Measurements from ENCODE around the gene TMC2.
A peak's percentile ranks its signal among the peaks of the same experiment; 100 is the strongest.

The TMC2 gene

GRCh38 chr20:2626853-2627541 lies 90.6 kb downstream of the TMC2 start:
- Histone ChIP-seq H3K27me3 (replicated peaks) (no peaks in the 10 kb centered on the region), H3K36me3 (replicated peaks) (no peaks in the 10 kb centered on the region), H3K27ac (no peak overlapping the region), H3K4me3 (ENCODE audit: low read depth, low read length) (no peak overlapping the region)
- in situ Hi-C loops (cut with HindIII; ENCODE audit: low pct_ligation_motif_present, low sequenced_read_pairs), result no loop called here
- DNase-seq, result peak; percentile 83
- TF ChIP-seq CTCF (IDR thresholded peaks at IDR 0.05; ENCODE audit: low read depth, low read length, missing control alignments), result no peak

- no peaks in the 10 kb centered on the region for H3K36me3 ChIP-seq (replicated peaks)
- DNase-seq, result no peak
- no peak overlapping the region for H3K27ac ChIP-seq
- no peak overlapping the region for H3K4me3 ChIP-seq (ENCODE audit: low read depth, low read length)
- no peak for TF ChIP-seq CTCF (IDR thresholded peaks at IDR 0.05; ENCODE audit: low read depth, low read length, missing control alignments)
- in situ Hi-C loops (cut with HindIII; ENCODE audit: low pct_ligation_motif_present, low sequenced_read_pairs), result no loop called here
- no peaks in the 10 kb centered on the region for H3K27me3 ChIP-seq (replicated peaks)
These were observed 94.9 kb downstream of the TMC2 start for GRCh38 chr20:2631228-2631627.

GRCh38 chr20:2633381-2633780 lies 97.0 kb downstream of the TMC2 start:
- no peak for DNase-seq
- Histone ChIP-seq H3K27me3 (replicated peaks) (no peaks in the 10 kb centered on the region), H3K36me3 (replicated peaks) (no peaks in the 10 kb centered on the region), H3K27ac (no peak overlapping the region), H3K4me3 (ENCODE audit: low read depth, low read length) (no peak overlapping the region)
- in situ Hi-C loops (cut with HindIII; ENCODE audit: low pct_ligation_motif_present, low sequenced_read_pairs), result no loop called here
- TF ChIP-seq CTCF (IDR thresholded peaks at IDR 0.05; ENCODE audit: low read depth, low read length, missing control alignments), result no peak

- no peak overlapping the region for H3K27ac ChIP-seq
- no peaks in the 10 kb centered on the region for H3K36me3 ChIP-seq (replicated peaks)
- in situ Hi-C loops (cut with HindIII; ENCODE audit: low pct_ligation_motif_present, low sequenced_read_pairs), result no loop called here
- H3K27me3 ChIP-seq (replicated peaks), result no peaks in the 10 kb centered on the region
- no peak for TF ChIP-seq CTCF (IDR thresholded peaks at IDR 0.05; ENCODE audit: low read depth, low read length, missing control alignments)
- no peak overlapping the region for H3K4me3 ChIP-seq (ENCODE audit: low read depth, low read length)
- no peak for DNase-seq
These were observed 100.9 kb downstream of the TMC2 start for GRCh38 chr20:2637246-2637645.

GRCh38 chr20:2640260-2640659 lies 103.9 kb downstream of the TMC2 start:
- TF ChIP-seq CTCF (IDR thresholded peaks at IDR 0.05; ENCODE audit: low read depth, low read length, missing control alignments), result no peak
- no peak for DNase-seq
- H3K27me3 ChIP-seq (replicated peaks), result no peaks in the 10 kb centered on the region
- no peak overlapping the region for H3K4me3 ChIP-seq (ENCODE audit: low read depth, low read length)
- peaks cover 2% of the 10 kb centered on the region for H3K36me3 ChIP-seq (replicated peaks)
- H3K27ac ChIP-seq, result no peak overlapping the region
- in situ Hi-C loops (cut with HindIII; ENCODE audit: low pct_ligation_motif_present, low sequenced_read_pairs), result no loop called here

GRCh38 chr20:2640899-2641298 lies 104.5 kb downstream of the TMC2 start:
- in situ Hi-C loops (cut with HindIII; ENCODE audit: low pct_ligation_motif_present, low sequenced_read_pairs), result no loop called here
- TF ChIP-seq CTCF (IDR thresholded peaks at IDR 0.05; ENCODE audit: low read depth, low read length, missing control alignments), result no peak
- Histone ChIP-seq H3K4me3 (ENCODE audit: low read depth, low read length) (no peak overlapping the region), H3K36me3 (replicated peaks) (peaks cover 2% of the 10 kb centered on the region), H3K27ac (no peak overlapping the region), H3K27me3 (replicated peaks) (no peaks in the 10 kb centered on the region)
- DNase-seq, result no peak
